ENCODE data around the gene EWSR1.

EWSR1 gene

GRCh38 chr22:29314537-29315285 lies 46.6 kb downstream of the EWSR1 start (continued):
- TF ChIP-seq ZNF148 (tag by site-specific recombination; IDR thresholded peaks at IDR 0.05; ENCODE audit: borderline replicate concordance) (no peak), ZNF350 (tag by site-specific recombination; IDR thresholded peaks at IDR 0.05) (no peak), KLF7 (tag by site-specific recombination; IDR thresholded peaks at IDR 0.05; ENCODE audit: borderline replicate concordance) (no peak), GLIS2 (tag by site-specific recombination; IDR thresholded peaks at IDR 0.05) (peak; percentile 57), ZBTB21 (tag by site-specific recombination; IDR thresholded peaks at IDR 0.05) (no peak), ZNF426 (tag by site-specific recombination; IDR thresholded peaks at IDR 0.05) (no peak), PRDM4 (tag by site-specific recombination; IDR thresholded peaks at IDR 0.05) (no peak), REPIN1 (tag by site-specific recombination; IDR thresholded peaks at IDR 0.05; ENCODE audit: low read depth) (no peak), ZNF513 (tag by site-specific recombination; IDR thresholded peaks at IDR 0.05) (no peak), ZBTB20 (tag by site-specific recombination; IDR thresholded peaks at IDR 0.05) (no peak; the same call in 1 of the 2 replicates), HIC1 (tag by site-specific recombination; IDR thresholded peaks at IDR 0.05) (no peak), AEBP2 (tag by site-specific recombination; IDR thresholded peaks at IDR 0.05; ENCODE audit: borderline replicate concordance) (no peak), ZNF274 (IDR thresholded peaks at IDR 0.05; ENCODE audit: low read length) (no peak), ZNF274 (tag by site-specific recombination; IDR thresholded peaks at IDR 0.05; ENCODE audit: borderline replicate concordance) (no peak), ZNF660 (tag by site-specific recombination; IDR thresholded peaks at IDR 0.05) (no peak), ZNF626 (tag by site-specific recombination; IDR thresholded peaks at IDR 0.05) (no peak), ZNF10 (tag by site-specific recombination; IDR thresholded peaks at IDR 0.05) (no peak), RBAK (tag by site-specific recombination; IDR thresholded peaks at IDR 0.05) (no peak), ZNF610 (tag by site-specific recombination; IDR thresholded peaks at IDR 0.05; ENCODE audit: borderline replicate concordance) (no peak), ZNF280C (tag by site-specific recombination; IDR thresholded peaks at IDR 0.05) (no peak), ZNF2 (tag by site-specific recombination; IDR thresholded peaks at IDR 0.05) (no peak), ZNF529 (tag by site-specific recombination; IDR thresholded peaks at IDR 0.05; ENCODE audit: insufficient replicate concordance) (no peak), ZNF221 (tag by site-specific recombination; IDR thresholded peaks at IDR 0.05; ENCODE audit: borderline replicate concordance) (no peak), ZBTB8A (tag by site-specific recombination; IDR thresholded peaks at IDR 0.05) (peak; percentile 86), ZBTB1 (tag by site-specific recombination; IDR thresholded peaks at IDR 0.05) (no peak), ZNF747 (tag by site-specific recombination; IDR thresholded peaks at IDR 0.05) (no peak)

Measured in HEK293 (cell line).